Peyer's patch (tissue), 4 donors: ENCODE results near the gene RBM33. TPM values are rescaled to one million over a fixed set of nuclear protein-coding genes. Genes with fewer than 3 reads are reported as not detected.

ENCODE experiments used
- DNase-seq, 3 donors: peaks; one replicate each; pipeline ENCODE4 v3.0.0-alpha.2; 2017 to 2019
- H3K27ac ChIP-seq, 4 donors: fragments of 200-600 bp; sonication (generic); one replicate each; pipeline ENCODE4 v1.5.1; 2016 to 2019
- H3K27me3 ChIP-seq, 2 donors: fragments of 200-600 bp; sonication (generic); one replicate each; pipeline ENCODE4 v1.5.1; 2019
- H3K36me3 ChIP-seq, 3 donors: fragments of 200-600 bp; sonication (generic); one replicate each; pipeline ENCODE4 v1.5.1; 2016 to 2019
- H3K4me1 ChIP-seq, 4 donors: fragments of 200-600 bp; sonication (generic); one replicate each; pipeline ENCODE4 v1.5.1; 2016 to 2019
- H3K4me3 ChIP-seq, 4 donors: fragments of 200-600 bp; sonication (generic); 1 replicate in 3 of 4; 2 replicates in 1 of 4; pipeline ENCODE4 v1.5.1; 2016 to 2019; ENCODE audit warnings: mild to moderate bottlenecking in 1 of 4
- H3K9me3 ChIP-seq, 4 donors: fragments of 200-600 bp; sonication (generic); one replicate each; pipeline ENCODE4 v1.5.1; 2016 to 2019; ENCODE audit warnings: mild to moderate bottlenecking in 1 of 4
- POLR2A ChIP-seq, 2 donors: fragments of 450-650 bp; IDR thresholded peaks; one replicate each; pipeline ENCODE4 v1.5.1; 2017; ENCODE audit warnings: antibody characterized with exemption in 2 of 2, mild to moderate bottlenecking in 2 of 2, moderate library complexity in 2 of 2
- total RNA-seq, 4 donors: library from RNA; depleted of rRNA; stranded (reverse); fragments of >200 nt; gene quantifications; one replicate each; pipeline ENCODE4 v1.1.0, GENCODE V29; 2016
- TF ChIP-seq, protein P1 (sequence below), 6 experiments: fragments of 450-650 bp in 4 of 6; fragments of 200-600 bp in 2 of 6; sonication (generic) in 1 of 6; IDR thresholded peaks; one replicate each; pipeline ENCODE4 v1.5.1; 2017 to 2019; ENCODE audit warnings: antibody characterized with exemption in 6 of 6, mild to moderate bottlenecking in 3 of 6, moderate library complexity in 1 of 6

The RBM33 gene
- total RNA-seq, 4 donors from 2014 or later = 87.4 to 191 (median 123) TPM

DNA sequence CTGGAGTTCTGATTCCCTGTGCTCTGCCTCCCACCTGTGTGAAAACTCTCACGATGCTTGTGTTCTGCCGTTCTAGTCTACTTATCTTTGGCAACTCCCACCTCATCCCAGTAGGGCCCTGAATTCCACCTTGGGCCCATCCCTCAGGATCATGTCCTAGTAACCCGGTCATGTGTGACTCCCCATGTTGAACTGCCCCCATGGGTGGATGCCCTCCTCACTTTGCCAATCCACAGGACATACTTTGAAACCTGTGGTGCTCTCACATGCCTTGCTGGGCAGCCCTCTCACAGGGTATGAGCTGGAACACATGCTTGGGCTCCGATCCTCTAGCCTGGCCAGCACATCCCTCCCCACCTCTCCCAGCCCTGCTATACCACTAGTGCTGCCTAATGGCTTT is 3.8 kb upstream of the RBM33 start:
- DNase-seq = no peak
- Histone ChIP-seq H3K27me3 (no peaks in the 10 kb centered on the region), H3K27ac (no peak overlapping the region), H3K36me3 (no peaks in the 10 kb centered on the region), H3K4me3 (no peak overlapping the region), H3K9me3 (no peaks in the 10 kb centered on the region), H3K4me1 (peaks cover 0 to 10% (median 2%) of the 10 kb centered on the region in 4 donors)
- TF ChIP-seq, protein P1, sequence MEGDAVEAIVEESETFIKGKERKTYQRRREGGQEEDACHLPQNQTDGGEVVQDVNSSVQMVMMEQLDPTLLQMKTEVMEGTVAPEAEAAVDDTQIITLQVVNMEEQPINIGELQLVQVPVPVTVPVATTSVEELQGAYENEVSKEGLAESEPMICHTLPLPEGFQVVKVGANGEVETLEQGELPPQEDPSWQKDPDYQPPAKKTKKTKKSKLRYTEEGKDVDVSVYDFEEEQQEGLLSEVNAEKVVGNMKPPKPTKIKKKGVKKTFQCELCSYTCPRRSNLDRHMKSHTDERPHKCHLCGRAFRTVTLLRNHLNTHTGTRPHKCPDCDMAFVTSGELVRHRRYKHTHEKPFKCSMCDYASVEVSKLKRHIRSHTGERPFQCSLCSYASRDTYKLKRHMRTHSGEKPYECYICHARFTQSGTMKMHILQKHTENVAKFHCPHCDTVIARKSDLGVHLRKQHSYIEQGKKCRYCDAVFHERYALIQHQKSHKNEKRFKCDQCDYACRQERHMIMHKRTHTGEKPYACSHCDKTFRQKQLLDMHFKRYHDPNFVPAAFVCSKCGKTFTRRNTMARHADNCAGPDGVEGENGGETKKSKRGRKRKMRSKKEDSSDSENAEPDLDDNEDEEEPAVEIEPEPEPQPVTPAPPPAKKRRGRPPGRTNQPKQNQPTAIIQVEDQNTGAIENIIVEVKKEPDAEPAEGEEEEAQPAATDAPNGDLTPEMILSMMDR (IDR thresholded peaks at IDR 0.05) = no peak
- no peak for TF ChIP-seq POLR2A (IDR thresholded peaks at IDR 0.05)

- H3K4me3 ChIP-seq = peak overlapping the region; percentile 88 to 100 (median 93)
Observed at GRCh38 chr7:155643804-155644177, 670 bp upstream of the RBM33 start.

GRCh38 chr7:155644971-155645509 is 579 bp downstream of the RBM33 start:
- TF ChIP-seq, protein P1 (IDR thresholded peaks at IDR 0.05) = no peak
- TF ChIP-seq POLR2A (IDR thresholded peaks at IDR 0.05) = no peak
- DNase-seq = peak; percentile 51 to 68 (median 63)
- H3K4me1 ChIP-seq = peaks cover 0 to 24% (median 7%) of the 10 kb centered on the region in 4 donors

More at GRCh38 chr7:155643804-155644177, 670 bp upstream of the RBM33 start:
- Histone ChIP-seq H3K27me3 (no peaks in the 10 kb centered on the region), H3K36me3 (peaks cover 0 to 16% (median 3%) of the 10 kb centered on the region in 3 donors), H3K4me1 (peaks cover 0 to 24% (median 7%) of the 10 kb centered on the region in 4 donors), H3K9me3 (peaks cover 0 to 6% (median 0%) of the 10 kb centered on the region in 4 donors), H3K27ac (peak overlapping the region; percentile 94 to 99 (median 96))
- TF ChIP-seq, protein P1 (IDR thresholded peaks at IDR 0.05) = no peak
- TF ChIP-seq POLR2A (IDR thresholded peaks at IDR 0.05) = no peak
- DNase-seq = no peak

DNA sequence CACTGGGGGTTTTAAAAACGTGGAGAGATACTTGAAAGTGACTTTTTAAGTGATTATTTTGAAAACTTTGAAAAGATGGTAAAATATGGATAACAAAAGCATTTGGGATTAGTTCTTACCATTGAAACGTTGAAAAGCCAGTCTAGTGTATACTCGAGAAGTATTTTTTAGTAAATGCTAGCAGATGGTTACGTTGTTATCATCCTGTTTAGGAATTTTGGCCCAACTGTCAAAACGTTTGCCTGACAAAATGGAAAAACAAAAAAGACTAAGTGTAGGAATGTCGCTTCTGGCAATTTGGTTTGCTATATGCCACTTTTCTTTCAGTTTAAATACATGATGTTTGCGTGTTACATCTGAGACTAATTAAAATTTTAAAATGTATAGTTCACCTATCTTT is 1.2 kb downstream of the RBM33 start:
- no peak for DNase-seq
- H3K27ac ChIP-seq = no peak overlapping the region

More at GRCh38 chr7:155644971-155645509, 579 bp downstream of the RBM33 start:
- peaks cover 0 to 11% (median 0%) of the 10 kb centered on the region in 4 donors for H3K9me3 ChIP-seq
- H3K36me3 ChIP-seq = peaks cover 0 to 20% (median 3%) of the 10 kb centered on the region in 3 donors
- peak overlapping the region; percentile 88 to 100 (median 93) for H3K4me3 ChIP-seq
- H3K27ac ChIP-seq = peak overlapping the region; percentile 94 to 99 (median 96)
- H3K27me3 ChIP-seq = no peaks in the 10 kb centered on the region

DNA sequence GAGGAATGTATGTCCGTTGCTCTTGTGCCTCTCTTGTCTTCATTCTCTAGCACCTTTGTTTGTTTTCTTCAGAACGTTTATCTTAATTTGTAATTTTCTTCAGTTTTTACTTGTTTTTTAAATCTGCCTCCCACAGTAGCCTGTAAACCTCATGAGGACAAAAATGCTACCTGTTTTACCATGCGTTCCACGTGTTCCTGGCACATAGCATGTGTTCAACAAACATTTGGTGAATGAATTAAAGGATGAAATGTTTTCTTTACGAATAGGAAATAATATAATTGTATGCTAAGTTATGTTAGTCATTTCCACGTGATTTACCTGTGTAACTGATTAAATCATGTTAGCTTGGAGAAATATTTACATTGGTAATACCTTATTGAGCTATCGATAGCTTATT is 2.2 kb downstream of the RBM33 start:
- peaks cover 0 to 33% (median 7%) of the 10 kb centered on the region in 4 donors for H3K4me1 ChIP-seq
- no peak overlapping the region for H3K4me3 ChIP-seq

More for the DNA sequence above, 1.2 kb downstream of the RBM33 start:
- peaks cover 0 to 24% (median 7%) of the 10 kb centered on the region in 4 donors for H3K4me1 ChIP-seq
- H3K36me3 ChIP-seq = peaks cover 0 to 20% (median 3%) of the 10 kb centered on the region in 3 donors
- peaks cover 0 to 11% (median 0%) of the 10 kb centered on the region in 4 donors for H3K9me3 ChIP-seq
- peak overlapping the region in 3 of 4 donors; percentile 88 to 100 (median 94) for H3K4me3 ChIP-seq
- no peaks in the 10 kb centered on the region for H3K27me3 ChIP-seq
- TF ChIP-seq POLR2A (IDR thresholded peaks at IDR 0.05) = no peak
- TF ChIP-seq, protein P1 (IDR thresholded peaks at IDR 0.05) = no peak

More for the DNA sequence above, 2.2 kb downstream of the RBM33 start:
- no peaks in the 10 kb centered on the region for H3K27me3 ChIP-seq
- peaks cover 0 to 20% (median 3%) of the 10 kb centered on the region in 3 donors for H3K36me3 ChIP-seq
- DNase-seq = no peak
- peaks cover 0 to 11% (median 0%) of the 10 kb centered on the region in 4 donors for H3K9me3 ChIP-seq
- no peak overlapping the region for H3K27ac ChIP-seq
- TF ChIP-seq POLR2A (IDR thresholded peaks at IDR 0.05) = no peak
- TF ChIP-seq, protein P1 (IDR thresholded peaks at IDR 0.05) = no peak
